ENCODE measurements around the gene PIK3R3. TPM values are rescaled to one million over a fixed set of nuclear protein-coding genes. Genes with fewer than 3 reads are reported as not detected.
A peak's percentile ranks its signal among the peaks of the same experiment; 100 is the strongest.

PIK3R3 gene
- polyA plus RNA-seq (2013): 1.1 TPM

DNA sequence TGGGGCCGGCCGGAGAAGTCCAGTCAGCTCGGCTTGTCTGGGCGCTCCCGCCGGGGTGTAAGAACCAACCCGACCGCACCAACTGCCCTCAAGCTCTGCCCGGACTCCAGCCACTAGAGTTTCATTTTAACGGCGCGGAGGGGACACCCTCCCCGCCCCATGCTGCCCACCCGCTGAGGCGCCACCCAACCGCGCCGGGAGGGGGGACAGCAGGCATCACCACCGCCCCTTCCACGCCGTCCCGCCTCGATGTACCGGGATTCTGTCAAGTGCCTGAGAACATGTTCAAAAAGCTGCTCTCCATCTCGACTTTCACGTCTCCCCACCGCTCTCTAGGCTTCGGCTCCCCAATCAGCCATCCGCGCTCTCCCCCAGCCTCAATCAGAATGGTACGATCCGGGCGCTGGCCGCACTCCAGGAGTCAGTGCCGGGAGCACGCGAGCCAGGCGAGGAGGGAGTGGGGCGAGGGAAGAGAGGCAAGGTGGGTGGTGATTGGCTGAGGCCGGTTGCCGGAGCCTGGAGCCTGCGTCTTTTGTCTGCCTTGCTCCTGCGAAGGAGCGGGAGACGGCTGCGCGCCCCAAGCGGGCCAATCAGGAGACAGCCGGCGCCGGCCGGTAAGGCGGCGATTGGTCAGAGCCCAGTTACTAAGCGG is at the start of gene PIK3R3:
Gene PIK3R3, minus strand, starts transcription at position 101 of the 652 bp plus-strand sequence. CDS start 677 bp downstream, outside the sequence.
- H3K36me3 ChIP-seq (ENCODE audit: control insufficient read depth in 4 of 4, insufficient read depth in 4 of 4, low read length in 3 of 4): no peaks in the 10 kb centered on the region
- H3K4me1 ChIP-seq (ENCODE audit: control extremely low read depth in 1 of 4, control insufficient read depth in 4 of 4, insufficient read depth in 4 of 4, low read length in 3 of 4): peaks cover 3 to 32% (median 26%) of the 10 kb centered on the region in 4 experiments
- H3K4me3 ChIP-seq (ENCODE audit: control insufficient read depth in 1 of 7, extremely low read depth in 1 of 7, insufficient read depth in 4 of 7, low read depth in 2 of 7, low read length in 6 of 7): peak within 1 kb of the TSS; percentile 64 to 87 (median 71)
- POLR2A ChIA-PET: interaction anchor here (1.3 kb wide), 1 partner anchor 34 kb away, joined by 4 read pairs; no protein-coding TSS in a partner anchor
- DNase-seq: peak; percentile 99
- H3K27me3 ChIP-seq (replicated peaks in 2 of 5; ENCODE audit: control insufficient read depth in 4 of 5, insufficient read depth in 5 of 5, low read length in 4 of 5): peaks cover 6 to 29% (median 12%) of the 10 kb centered on the region in 5 experiments
- peak within 1 kb of the TSS; percentile 90 to 98 for H3K27ac ChIP-seq (ENCODE audit: insufficient read depth in 1 of 2, low read depth in 1 of 2, low read length in 2 of 2, poor library complexity in 1 of 2, severe bottlenecking in 2 of 2)
- CTCF ChIA-PET: interaction anchor here (0.7 to 1.7 kb wide), 3 partner anchors 10 to 62 kb away, joined by 3 to 4 read pairs (median 4); no protein-coding TSS in a partner anchor
- under 1% methylated on average over 36 of the region's 55 CpGs for WGBS (ENCODE audit: insufficient coverage)
- no peaks in the 10 kb centered on the region for H3K9me3 ChIP-seq (ENCODE audit: control extremely low read depth in 1 of 5, control insufficient read depth in 4 of 5, insufficient read depth in 2 of 5, low read depth in 1 of 5, low read length in 4 of 5)

DNA sequence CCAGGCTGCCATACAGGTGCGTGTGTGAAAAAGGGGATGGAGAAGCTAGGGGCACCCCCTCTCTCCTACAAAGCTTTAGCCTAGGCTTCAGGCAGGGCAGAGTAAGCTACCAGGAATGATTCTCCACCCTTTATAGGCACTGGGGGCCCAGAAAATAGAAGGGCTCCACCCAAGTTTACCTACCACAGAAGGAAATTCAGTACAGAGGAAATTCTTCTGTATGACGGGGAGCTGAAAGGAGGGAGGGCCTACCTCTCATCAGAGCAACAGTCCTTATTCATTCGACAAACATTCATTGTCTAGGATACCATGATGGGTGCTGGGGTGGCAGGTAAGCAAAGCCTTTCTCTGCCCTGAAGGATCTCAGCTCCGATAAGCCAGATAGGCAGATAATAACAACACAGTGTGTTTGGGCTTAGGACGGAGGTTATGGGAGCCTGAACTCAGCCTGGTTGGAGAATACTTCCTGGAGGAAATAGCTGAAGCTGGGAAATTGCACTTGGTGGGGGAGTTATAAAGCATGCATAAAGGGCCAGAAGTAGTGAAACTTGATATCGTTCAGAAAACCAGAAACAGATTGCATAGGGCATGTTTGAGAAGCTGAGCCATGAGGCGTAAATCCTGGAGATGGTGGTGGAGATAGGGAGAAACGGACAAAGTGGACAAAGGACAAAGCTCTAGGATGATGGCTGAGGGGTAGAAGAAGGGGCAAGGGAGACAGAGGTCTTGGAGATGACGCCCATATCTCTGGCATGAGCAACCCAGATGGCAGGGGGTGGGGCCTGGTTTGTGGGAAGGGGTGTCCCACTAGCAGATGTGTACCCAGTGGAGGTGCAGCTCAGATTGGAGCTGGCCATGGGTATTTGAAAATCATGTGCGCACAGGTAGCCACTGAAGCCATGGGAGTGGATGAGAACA is 49.2 kb upstream of the PIK3R3 start:
- CTCF ChIA-PET: interaction anchor here (0.6 to 11.4 kb wide), 17 partner anchors 9 to 175 kb away, joined by 3 to 167 read pairs (median 5); no protein-coding TSS in a partner anchor
- H3K4me3 ChIP-seq (ENCODE audit: control insufficient read depth in 1 of 7, extremely low read depth in 1 of 7, insufficient read depth in 4 of 7, low read depth in 2 of 7, low read length in 6 of 7): no peak overlapping the region
- no peaks in the 10 kb centered on the region for H3K9me3 ChIP-seq (ENCODE audit: control extremely low read depth in 1 of 5, control insufficient read depth in 4 of 5, insufficient read depth in 2 of 5, low read depth in 1 of 5, low read length in 4 of 5)
- DNase-seq: no peak
- 89% methylated on average over 10 of the region's 10 CpGs for WGBS (ENCODE audit: insufficient coverage)
- H3K27ac ChIP-seq (ENCODE audit: insufficient read depth in 1 of 2, low read depth in 1 of 2, low read length in 2 of 2, poor library complexity in 1 of 2, severe bottlenecking in 2 of 2): no peak overlapping the region
- H3K27me3 ChIP-seq (replicated peaks in 2 of 5; ENCODE audit: control insufficient read depth in 4 of 5, insufficient read depth in 5 of 5, low read length in 4 of 5): no peaks in the 10 kb centered on the region
- no peaks in the 10 kb centered on the region for H3K36me3 ChIP-seq (ENCODE audit: control insufficient read depth in 4 of 4, insufficient read depth in 4 of 4, low read length in 3 of 4)
- POLR2A ChIA-PET: interaction anchor here (0.7 kb wide), 1 partner anchor 43 kb away, joined by 3 read pairs; no protein-coding TSS in a partner anchor
- H3K4me1 ChIP-seq (ENCODE audit: control extremely low read depth in 1 of 4, control insufficient read depth in 4 of 4, insufficient read depth in 4 of 4, low read length in 3 of 4): peaks cover 0 to 16% (median 10%) of the 10 kb centered on the region in 4 experiments

DNA sequence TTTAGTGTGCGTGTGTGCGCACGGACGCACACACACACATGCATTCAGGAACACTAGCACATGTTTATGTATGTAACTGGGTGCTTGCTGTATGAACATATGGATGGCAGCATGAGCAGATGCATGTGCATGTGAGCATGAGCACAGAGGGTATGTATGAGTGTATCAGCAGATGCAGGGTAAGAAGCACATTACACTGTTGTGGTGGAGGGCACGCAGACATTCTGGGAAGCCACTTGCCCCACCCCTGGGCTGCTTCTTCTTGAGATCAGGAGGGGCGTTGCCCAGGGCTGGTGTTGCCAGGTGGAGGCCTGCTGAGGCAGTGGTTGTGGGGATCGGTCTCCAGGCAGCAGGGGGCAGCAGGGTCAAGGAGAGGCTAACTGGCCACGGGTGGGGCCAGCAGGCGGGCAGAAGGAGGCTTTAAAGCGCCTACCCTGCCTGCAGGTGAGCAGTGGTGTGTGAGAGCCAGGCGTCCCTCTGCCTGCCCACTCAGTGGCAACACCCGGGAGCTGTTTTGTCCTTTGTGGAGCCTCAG is 47.7 kb upstream of the PIK3R3 start:
- H3K4me3 ChIP-seq (ENCODE audit: control insufficient read depth in 1 of 7, extremely low read depth in 1 of 7, insufficient read depth in 4 of 7, low read depth in 2 of 7, low read length in 6 of 7): no peak overlapping the region
- H3K9me3 ChIP-seq (ENCODE audit: control extremely low read depth in 1 of 5, control insufficient read depth in 4 of 5, insufficient read depth in 2 of 5, low read depth in 1 of 5, low read length in 4 of 5): no peaks in the 10 kb centered on the region
- no peaks in the 10 kb centered on the region for H3K36me3 ChIP-seq (ENCODE audit: control insufficient read depth in 4 of 4, insufficient read depth in 4 of 4, low read length in 3 of 4)
- no peak overlapping the region for H3K27ac ChIP-seq (ENCODE audit: insufficient read depth in 1 of 2, low read depth in 1 of 2, low read length in 2 of 2, poor library complexity in 1 of 2, severe bottlenecking in 2 of 2)
- DNase-seq: peak in 2 of 3 donors; percentile 13 to 23
- POLR2A ChIA-PET: no interaction called here
- WGBS (ENCODE audit: insufficient coverage): 68% methylated on average over 11 of the region's 12 CpGs
- H3K4me1 ChIP-seq (ENCODE audit: control extremely low read depth in 1 of 4, control insufficient read depth in 4 of 4, insufficient read depth in 4 of 4, low read length in 3 of 4): peaks cover 0 to 16% (median 10%) of the 10 kb centered on the region in 4 experiments
- no peaks in the 10 kb centered on the region for H3K27me3 ChIP-seq (replicated peaks in 2 of 5; ENCODE audit: control insufficient read depth in 4 of 5, insufficient read depth in 5 of 5, low read length in 4 of 5)
- CTCF ChIA-PET: interaction anchor here (1.2 to 11.4 kb wide), 8 partner anchors 11 to 144 kb away, joined by 3 to 167 read pairs (median 6); no protein-coding TSS in a partner anchor

DNA sequence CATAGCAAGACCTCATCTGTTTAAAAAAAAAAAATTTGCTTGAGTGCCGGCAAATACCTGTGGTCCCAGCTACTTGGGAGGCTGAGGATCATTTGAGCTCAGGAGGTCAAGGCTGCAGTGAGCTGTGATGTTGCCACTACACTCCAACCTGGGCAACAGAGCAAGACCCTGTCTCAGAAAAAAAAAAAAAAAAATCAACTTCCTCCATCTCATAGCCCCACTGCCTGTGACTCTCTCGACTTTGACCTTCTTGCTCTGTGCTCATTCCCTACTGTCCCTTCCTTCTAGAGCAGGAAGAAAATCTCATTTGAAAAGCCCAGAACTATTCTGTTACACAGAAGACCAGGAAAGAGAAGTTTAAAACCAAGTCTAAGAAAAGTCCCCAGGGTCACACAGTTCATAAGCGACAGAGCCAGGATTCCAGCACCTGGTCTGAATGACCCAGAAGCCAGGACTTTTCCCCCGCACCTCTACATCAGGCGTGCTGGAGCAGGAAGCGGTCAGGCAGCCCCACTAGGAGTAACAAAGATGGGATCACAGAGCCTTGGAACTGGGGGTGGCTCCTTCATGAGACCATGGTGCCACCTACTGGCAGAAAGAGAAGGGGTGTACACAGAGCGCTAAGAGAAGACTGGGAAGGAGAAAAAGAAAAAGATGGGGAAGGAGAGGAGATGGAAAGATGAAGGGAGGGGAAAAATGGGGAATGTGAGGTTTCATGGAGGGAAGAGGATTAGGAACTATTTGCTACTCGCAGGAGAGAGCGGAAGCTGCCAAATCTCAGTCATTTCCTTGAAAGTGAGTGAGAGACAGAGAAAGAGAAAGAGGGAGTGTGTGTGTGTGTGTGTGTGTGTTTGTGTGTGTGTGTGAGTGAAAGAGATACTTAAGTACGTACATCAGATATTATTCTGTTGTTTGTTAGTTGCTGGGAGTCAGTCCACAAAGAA is 47.0 kb upstream of the PIK3R3 start:
- CTCF ChIA-PET: interaction anchor here (0.7 to 11.4 kb wide), 8 partner anchors 14 to 155 kb away, joined by 3 to 167 read pairs (median 3); no protein-coding TSS in a partner anchor

DNA sequence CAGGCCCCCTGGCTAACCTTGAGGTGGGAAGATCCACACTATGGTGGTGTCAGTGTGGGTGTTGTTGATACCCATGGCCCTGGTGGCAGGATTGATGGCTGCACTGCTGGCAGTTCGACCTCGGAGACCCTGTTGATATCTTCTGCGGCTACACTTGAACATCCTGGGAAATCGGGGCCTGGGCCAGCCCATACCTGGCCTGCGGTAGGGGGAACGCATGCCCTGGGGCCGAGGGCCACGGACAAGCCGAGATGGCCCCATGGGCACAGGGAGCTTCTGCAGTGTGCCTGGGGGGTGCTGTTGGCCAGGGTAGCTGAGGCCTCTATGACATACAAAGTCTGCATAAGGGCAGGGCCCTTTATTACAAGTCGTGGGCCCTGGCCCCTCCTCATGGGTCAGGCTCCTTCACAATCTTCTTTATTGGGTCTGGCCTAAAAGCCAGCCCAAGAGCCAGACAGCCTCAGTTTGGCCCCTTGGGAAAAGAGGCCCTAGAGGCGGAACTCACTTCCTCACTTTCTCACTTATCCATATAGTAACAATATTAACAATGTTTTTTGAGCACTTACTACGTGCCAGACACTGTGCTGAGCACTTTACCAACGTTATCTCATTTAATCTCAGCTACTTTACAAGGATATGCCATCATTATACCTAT is 43.9 kb upstream of the PIK3R3 start, which contains the start of gene P3R3URF:
Gene P3R3URF, minus strand, starts transcription at position 278 of the 655 bp plus-strand sequence. Its CDS starts 17 bp downstream, at position 261.
- 97% methylated on average over 13 of the region's 13 CpGs for WGBS (ENCODE audit: insufficient coverage)
- ChIA-PET POLR2A (interaction anchor here (0.7 kb wide), 1 partner anchor 1350 kb away, joined by 3 read pairs; no protein-coding TSS in a partner anchor), CTCF (interaction anchor here (11.4 kb wide), 1 partner anchor 140 kb away, joined by 167 read pairs; no protein-coding TSS in a partner anchor)
- Histone ChIP-seq H3K4me3 (ENCODE audit: control insufficient read depth in 1 of 7, extremely low read depth in 1 of 7, insufficient read depth in 4 of 7, low read depth in 2 of 7, low read length in 6 of 7) (no peak within 1 kb of the TSS), H3K4me1 (ENCODE audit: control extremely low read depth in 1 of 4, control insufficient read depth in 4 of 4, insufficient read depth in 4 of 4, low read length in 3 of 4) (peaks cover 0 to 3% (median 0%) of the 10 kb centered on the region in 4 experiments), H3K36me3 (ENCODE audit: control insufficient read depth in 4 of 4, insufficient read depth in 4 of 4, low read length in 3 of 4) (no peaks in the 10 kb centered on the region), H3K9me3 (ENCODE audit: control extremely low read depth in 1 of 5, control insufficient read depth in 4 of 5, insufficient read depth in 2 of 5, low read depth in 1 of 5, low read length in 4 of 5) (no peaks in the 10 kb centered on the region), H3K27me3 (replicated peaks in 2 of 5; ENCODE audit: control insufficient read depth in 4 of 5, insufficient read depth in 5 of 5, low read length in 4 of 5) (no peaks in the 10 kb centered on the region), H3K27ac (ENCODE audit: insufficient read depth in 1 of 2, low read depth in 1 of 2, low read length in 2 of 2, poor library complexity in 1 of 2, severe bottlenecking in 2 of 2) (no peak within 1 kb of the TSS)
- no peak for DNase-seq

More for the DNA sequence above, 47.0 kb upstream of the PIK3R3 start:
- Histone ChIP-seq H3K27me3 (replicated peaks in 2 of 5; ENCODE audit: control insufficient read depth in 4 of 5, insufficient read depth in 5 of 5, low read length in 4 of 5) (no peaks in the 10 kb centered on the region), H3K9me3 (ENCODE audit: control extremely low read depth in 1 of 5, control insufficient read depth in 4 of 5, insufficient read depth in 2 of 5, low read depth in 1 of 5, low read length in 4 of 5) (no peaks in the 10 kb centered on the region), H3K4me3 (ENCODE audit: control insufficient read depth in 1 of 7, extremely low read depth in 1 of 7, insufficient read depth in 4 of 7, low read depth in 2 of 7, low read length in 6 of 7) (peak overlapping the region in 3 of 7 experiments; percentile 22 to 62 (median 50)), H3K27ac (ENCODE audit: insufficient read depth in 1 of 2, low read depth in 1 of 2, low read length in 2 of 2, poor library complexity in 1 of 2, severe bottlenecking in 2 of 2) (no peak overlapping the region), H3K36me3 (ENCODE audit: control insufficient read depth in 4 of 4, insufficient read depth in 4 of 4, low read length in 3 of 4) (no peaks in the 10 kb centered on the region), H3K4me1 (ENCODE audit: control extremely low read depth in 1 of 4, control insufficient read depth in 4 of 4, insufficient read depth in 4 of 4, low read length in 3 of 4) (peaks cover 0 to 14% (median 7%) of the 10 kb centered on the region in 4 experiments)
- WGBS (ENCODE audit: insufficient coverage): 22% methylated on average over 7 of the region's 10 CpGs
- POLR2A ChIA-PET: interaction anchor here (0.6 kb wide), 1 partner anchor 154 kb away, joined by 3 read pairs; no protein-coding TSS in a partner anchor
- peak; percentile 65 to 72 (median 67) for DNase-seq

Data from common myeloid progenitor, CD34-positive (primary cell).